AG04450 (cell line): Measurements from ENCODE around the gene AUNIP. TPM values are rescaled to one million over a fixed set of nuclear protein-coding genes. Genes with fewer than 3 reads are reported as not detected.
A peak's percentile ranks its signal among the peaks of the same experiment; 100 is the strongest.

Source experiments
- CTCF ChIA-PET: fragments of 300-600, 350-600 bp; formaldehyde crosslinking; extraction: SDS; loops from one replicate; lab custom pipeline; 2022; ENCODE audit warnings: antibody characterized with exemption, inconsistent platforms; lab: Charles Lee
- POLR2A ChIA-PET: fragments of 350-600 bp; formaldehyde crosslinking; extraction: SDS; loops from one replicate; lab custom pipeline; 2021; ENCODE audit warnings: antibody characterized with exemption, inconsistent platforms; lab: Yijun Ruan, JAX
- DNase-seq: peaks from one replicate; pipeline ENCODE4 v3.0.0-alpha.2; 2011; ENCODE audit warnings: low read depth, low spot score
- H3K27ac ChIP-seq: one replicate; pipeline ENCODE4 v1.5.1; 2012; ENCODE audit warnings: low read depth, low read length, control low read depth
- H3K27me3 ChIP-seq: one replicate; pipeline ENCODE4 v1.6.0; 2012; ENCODE audit warnings: low read length; ENCODE audit not compliant: control insufficient read depth, insufficient read depth
- H3K4me3 ChIP-seq: 2 replicates; pipeline ENCODE4 v1.5.1; 2011; ENCODE audit warnings: mild to moderate bottlenecking, low read depth, low read length, control low read depth
- H3K9me3 ChIP-seq: 2 replicates; pipeline ENCODE4 v1.5.1; 2012; ENCODE audit warnings: low read length; ENCODE audit not compliant: control insufficient read depth, insufficient read depth
- CTCF ChIP-seq: IDR thresholded peaks from 2 replicates; pipeline ENCODE4 v1.5.1; 2011; ENCODE audit warnings: low read depth, low read length, control low read depth, inconsistent platforms
- polyA plus RNA-seq: library from polyadenylated mRNA; depleted of rRNA; stranded (reverse); fragments of >200 nt; gene quantifications from 2 replicates; pipeline ENCODE4 v1.2.3, GENCODE V29; 2011

AUNIP gene
- polyA plus RNA-seq, 1 experiment, result 0.97 TPM

- ChIA-PET CTCF (interaction anchor here (0.7 to 1.3 kb wide), 2 partner anchors 281 to 290 kb away, joined by 3 read pairs; no protein-coding TSS in a partner anchor), POLR2A (interaction anchor here (1.0 kb wide), 1 partner anchor 11 kb away, joined by 3 read pairs; no protein-coding TSS in a partner anchor)
- no peak for TF ChIP-seq CTCF
Measured at GRCh38 chr1:25863486-25864262, 4.4 kb upstream of the AUNIP start.

GRCh38 chr1:25862785-25863485 is 3.7 kb upstream of the AUNIP start:
- ChIA-PET POLR2A (interaction anchor here (1.0 kb wide), 1 partner anchor 12 kb away, joined by 3 read pairs; no protein-coding TSS in a partner anchor), CTCF (no interaction called here)
- Histone ChIP-seq H3K9me3 (no peaks in the 10 kb centered on the region; the same call in 1 of the 2 replicates), H3K4me3 (no peak overlapping the region), H3K27me3 (no peaks in the 10 kb centered on the region), H3K27ac (no peak overlapping the region)
- no peak for TF ChIP-seq CTCF
- no peak for DNase-seq

More at GRCh38 chr1:25863486-25864262, 4.4 kb upstream of the AUNIP start:
- no peaks in the 10 kb centered on the region for H3K27me3 ChIP-seq
- H3K27ac ChIP-seq, result no peak overlapping the region
- no peak overlapping the region for H3K4me3 ChIP-seq
- no peak for DNase-seq
- H3K9me3 ChIP-seq, result no peaks in the 10 kb centered on the region; the same call in 1 of the 2 replicates

- no peak for DNase-seq
- ChIA-PET CTCF (no interaction called here), POLR2A (interaction anchor here (0.5 to 0.7 kb wide), 2 partner anchors 14 to 181 kb away, joined by 3 to 9 read pairs; partner anchors contain the start of gene PAQR7)
- TF ChIP-seq CTCF, result no peak
- H3K27me3 ChIP-seq, result no peaks in the 10 kb centered on the region
- no peak overlapping the region for H3K27ac ChIP-seq
- H3K9me3 ChIP-seq, result no peaks in the 10 kb centered on the region; the same call in 1 of the 2 replicates
- H3K4me3 ChIP-seq, result no peak overlapping the region
Measured at GRCh38 chr1:25861316-25862286, 2.3 kb upstream of the AUNIP start.

- DNase-seq, result no peak
- POLR2A ChIA-PET, result no interaction called here
- no peak for TF ChIP-seq CTCF
- peak overlapping the region; percentile 82 for H3K4me3 ChIP-seq
- H3K9me3 ChIP-seq, result no peaks in the 10 kb centered on the region; the same call in 1 of the 2 replicates
- CTCF ChIA-PET, result no interaction called here
- H3K27ac ChIP-seq, result no peak overlapping the region
- no peaks in the 10 kb centered on the region for H3K27me3 ChIP-seq
Measured at GRCh38 chr1:25858494-25858893, 763 bp downstream of the AUNIP start.
